HG03469 (cell line): ENCODE results near the gene BRI3BP.
"Not testable (repeated sequence)": the region's sequence is repeated elsewhere in the genome, so short reads cannot be mapped to it uniquely, and the experiment has no call there.

ENCODE experiments used
- ATAC-seq: cut with Tn5 transposase; IDR thresholded peaks from one replicate; pipeline ENCODE4 v1.9.1; 2021; ENCODE audit warnings: mild to moderate bottlenecking, moderate library complexity, moderate number of reproducible peaks; ENCODE audit not compliant: unreplicated experiment

Gene BRI3BP

GRCh38 chr12:124971603-124972002 is 21.8 kb upstream of the BRI3BP start:
- no peak for ATAC-seq

DNA sequence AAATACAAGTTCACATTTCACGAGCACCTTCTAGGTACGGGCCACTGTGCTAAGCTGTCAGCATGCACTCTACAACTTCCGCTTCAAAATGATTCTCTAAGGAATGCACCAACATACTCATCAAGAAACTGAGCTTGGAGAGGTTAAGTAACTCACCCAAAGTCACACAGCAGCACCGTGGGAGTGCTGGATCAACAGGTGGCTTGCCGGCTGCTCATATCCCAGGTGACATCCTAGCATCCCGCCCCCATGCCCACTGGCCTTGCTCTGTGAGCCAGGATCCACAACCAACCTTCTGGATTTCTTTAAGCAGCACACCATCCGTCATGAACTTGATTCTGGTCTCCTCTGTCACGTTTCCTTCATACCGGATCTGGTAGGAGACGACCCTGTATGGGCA is 21.2 kb upstream of the BRI3BP start:
- ATAC-seq = no peak

DNA sequence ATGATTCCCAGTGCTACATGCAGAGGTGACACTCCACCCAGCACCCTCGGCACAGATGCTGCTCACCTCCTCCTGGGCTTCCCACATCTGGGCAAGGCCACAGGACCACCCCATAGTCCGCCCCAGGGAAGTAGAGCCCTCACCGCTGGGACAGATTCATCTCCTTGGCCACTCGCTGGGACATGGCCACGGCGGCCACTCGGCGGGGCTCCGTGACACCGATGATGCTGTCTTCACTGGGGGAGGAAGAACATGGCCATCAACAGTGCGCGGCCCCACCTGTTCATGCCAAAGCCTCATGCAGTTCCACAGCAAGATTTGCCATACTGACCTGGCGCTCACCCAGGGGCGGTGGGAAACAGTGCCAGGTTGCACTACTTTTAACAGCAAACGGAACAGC is 18.2 kb upstream of the BRI3BP start:
- ATAC-seq = no peak

GRCh38 chr12:124976999-124977398 is 16.4 kb upstream of the BRI3BP start:
- no peak for ATAC-seq

DNA sequence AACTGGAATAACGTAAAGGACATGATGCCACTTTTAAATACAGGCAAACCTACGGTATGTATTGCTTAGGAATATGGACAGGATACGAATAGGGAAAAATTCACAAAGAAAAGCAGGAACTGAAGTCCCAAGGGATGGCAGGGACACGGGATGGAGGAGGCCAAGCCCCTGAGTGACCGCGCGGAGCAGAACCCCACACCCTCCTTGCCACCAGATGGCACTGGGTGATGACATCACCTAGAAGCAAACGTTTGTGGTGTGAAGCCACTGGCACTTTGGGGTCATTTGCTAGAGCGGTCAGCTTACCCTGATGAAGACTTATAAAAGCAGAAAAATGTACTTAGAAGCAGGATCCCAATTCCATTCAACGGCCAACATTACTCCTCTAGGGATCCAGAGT is 13.9 kb upstream of the BRI3BP start:
- ATAC-seq = no peak

- ATAC-seq = no peak
Measured at GRCh38 chr12:124980098-124980892, 13.2 kb upstream of the BRI3BP start.

GRCh38 chr12:124986876-124987275 is 6.6 kb upstream of the BRI3BP start:
- ATAC-seq = not testable (repeated sequence)

- ATAC-seq = no peak
Measured at GRCh38 chr12:124992874-124993625, 395 bp upstream of the BRI3BP start.

DNA sequence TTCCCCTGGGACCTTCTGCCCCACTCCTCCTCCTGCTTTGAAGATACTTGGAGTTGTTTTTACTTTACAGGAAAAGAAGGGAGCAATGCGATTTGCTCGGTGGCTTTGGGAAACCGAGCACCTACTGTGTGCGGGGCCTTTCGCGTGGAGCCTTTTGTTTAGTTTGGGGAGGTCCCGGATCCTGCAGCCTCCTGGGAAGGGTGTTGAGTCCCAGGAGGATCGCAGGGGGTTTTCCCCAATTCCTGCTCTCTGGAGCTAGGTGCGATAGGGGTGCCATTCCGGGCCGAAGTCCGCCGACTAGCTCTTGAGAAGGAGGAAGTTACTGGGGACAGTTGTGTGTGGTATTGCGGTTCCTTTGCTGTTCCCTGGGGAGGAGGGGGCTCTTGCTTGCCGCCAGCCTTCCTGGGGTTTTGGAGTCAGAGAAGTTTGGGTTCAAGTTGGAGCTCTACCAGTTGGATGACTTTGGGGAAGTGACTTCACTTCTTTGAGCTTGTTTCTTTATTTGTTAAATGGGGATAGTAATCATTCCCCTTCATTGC is 1.1 kb downstream of the BRI3BP start:
- ATAC-seq = no peak

- ATAC-seq = no peak
Measured at GRCh38 chr12:124995200-124995961, 1.9 kb downstream of the BRI3BP start.

DNA sequence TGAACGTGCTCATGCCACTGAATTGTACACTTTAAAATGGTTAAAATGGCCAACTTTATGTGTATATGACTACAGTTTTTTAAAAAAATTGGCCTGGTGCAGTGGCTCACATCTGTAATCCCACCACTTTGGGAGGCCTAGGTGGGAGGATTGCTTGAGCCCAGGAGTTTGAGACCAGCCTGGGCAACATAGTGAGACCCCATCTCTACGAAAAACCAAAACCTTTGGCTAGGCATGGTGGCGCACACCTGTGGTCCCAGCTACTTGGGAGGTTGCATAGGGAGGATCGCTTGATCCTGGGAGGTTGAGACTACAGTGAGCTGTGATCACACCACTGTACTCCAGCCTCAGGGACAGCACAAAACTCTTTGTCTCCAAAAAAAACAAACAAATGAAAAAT is 5.3 kb downstream of the BRI3BP start:
- no peak for ATAC-seq

- ATAC-seq = no peak
Measured at GRCh38 chr12:125001636-125002035, 8.2 kb downstream of the BRI3BP start.

- no peak for ATAC-seq
Measured at GRCh38 chr12:125003021-125003420, 9.6 kb downstream of the BRI3BP start.

DNA sequence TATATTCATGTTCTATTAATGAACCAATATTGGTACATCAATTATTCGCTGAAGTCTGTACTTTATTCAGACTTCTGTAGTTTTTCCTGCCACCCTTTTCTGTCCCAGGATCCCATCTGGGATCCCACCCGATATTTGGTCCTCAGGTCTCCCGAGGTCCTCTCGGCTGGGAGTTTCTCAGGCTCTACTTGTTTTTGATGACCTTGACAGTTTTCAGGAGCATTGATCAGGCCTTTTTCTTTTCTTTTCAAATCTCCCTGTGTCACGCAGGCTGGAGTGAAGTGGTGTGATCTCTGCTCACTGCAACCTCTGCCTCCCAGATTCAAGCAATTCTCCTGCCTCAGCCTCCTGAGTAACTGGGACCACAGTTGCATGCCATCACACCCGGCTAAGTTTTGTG is 11.2 kb downstream of the BRI3BP start:
- ATAC-seq = no peak

DNA sequence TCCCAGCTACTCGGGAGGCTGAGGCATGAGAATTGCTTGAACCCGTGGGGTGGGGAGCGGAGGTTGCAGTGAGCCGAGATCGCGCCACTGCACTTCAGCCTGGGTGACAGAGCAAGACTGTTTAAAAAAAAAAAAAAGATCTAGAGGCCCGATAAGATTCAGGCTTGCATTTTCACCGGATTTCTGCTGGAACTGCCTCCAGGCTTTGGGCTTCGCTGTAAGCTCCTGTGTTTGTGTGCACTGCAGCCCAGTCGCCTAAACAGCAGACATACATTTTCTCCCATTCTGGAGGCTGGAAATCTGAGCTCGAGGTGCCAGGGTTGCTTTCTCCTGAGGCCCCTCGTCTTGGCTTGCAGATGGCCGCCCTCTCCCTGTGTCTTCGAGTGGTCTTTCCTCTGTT is 12.2 kb downstream of the BRI3BP start:
- no peak for ATAC-seq

DNA sequence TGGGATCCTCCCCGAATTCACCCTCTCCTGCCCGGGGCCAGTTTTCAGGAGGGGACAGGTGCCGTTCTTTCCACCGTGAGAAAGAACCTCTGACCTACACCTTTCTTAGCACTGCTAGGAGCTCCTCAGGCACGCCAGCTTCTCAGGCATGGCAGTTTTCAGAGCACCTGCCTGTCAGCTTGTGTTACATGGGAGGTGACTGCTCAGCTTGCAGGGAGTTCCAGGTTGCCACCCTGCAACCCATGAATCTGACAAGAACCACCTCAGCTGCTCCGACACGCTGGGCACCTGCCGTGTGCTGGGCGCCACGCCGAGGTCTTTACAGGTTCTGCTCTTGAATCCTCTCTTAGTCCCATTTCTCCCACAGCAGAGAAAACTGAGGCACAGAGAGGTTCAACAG is 12.9 kb downstream of the BRI3BP start:
- ATAC-seq = no peak

DNA sequence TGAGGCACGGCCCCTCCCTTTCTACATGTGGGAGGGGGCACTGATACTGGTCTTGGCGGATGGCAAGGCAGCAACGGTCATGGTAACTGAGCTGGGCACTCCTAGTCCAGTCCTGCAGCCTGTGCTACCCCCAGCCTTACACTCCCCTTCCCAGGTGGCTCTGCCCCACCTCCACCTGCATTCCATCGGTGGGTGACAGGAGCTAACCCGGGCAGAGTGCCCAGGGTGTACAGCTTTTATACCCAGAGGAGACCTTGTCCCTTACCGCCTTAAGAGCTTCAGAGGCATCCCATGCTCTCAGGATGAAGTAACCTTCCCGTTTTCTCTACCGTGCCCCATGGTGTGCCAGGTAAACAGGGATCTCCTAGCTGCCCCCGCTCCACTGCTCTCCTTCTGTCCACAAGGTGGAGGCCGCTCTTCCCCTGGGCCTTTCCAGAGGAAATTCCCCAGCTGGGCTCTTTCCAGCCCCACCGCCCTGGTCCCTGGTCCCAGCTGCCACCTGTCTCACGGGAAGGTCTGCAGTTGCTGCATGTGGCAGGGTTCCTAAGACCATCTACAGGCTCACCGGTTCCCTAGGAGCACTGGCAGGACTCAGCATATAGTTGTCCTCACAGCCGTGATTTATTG is 20.5 kb downstream of the BRI3BP start:
- no peak for ATAC-seq

DNA sequence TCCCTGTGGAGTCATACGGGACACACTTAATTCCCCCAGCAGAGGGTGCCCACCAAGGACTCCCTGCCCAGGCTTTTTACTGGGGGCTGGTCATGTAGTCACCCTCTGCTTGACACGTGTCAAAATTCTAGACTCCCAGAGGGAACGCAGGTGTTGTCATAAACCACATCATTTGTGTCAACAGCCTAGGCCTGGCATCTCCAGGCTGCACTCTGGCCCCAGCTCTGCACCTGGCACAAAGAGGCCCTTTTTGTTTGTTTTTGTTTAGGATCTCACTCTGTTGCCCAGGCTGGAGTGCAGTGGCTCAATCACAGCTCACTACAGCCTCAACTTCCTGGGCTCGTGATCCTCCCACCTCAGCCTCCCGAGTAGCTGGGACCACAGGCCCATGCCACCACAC is 21.1 kb downstream of the BRI3BP start:
- ATAC-seq = no peak

GRCh38 chr12:125015680-125016310 is 22.4 kb downstream of the BRI3BP start:
- no peak for ATAC-seq

GRCh38 chr12:125017801-125018200 is 24.4 kb downstream of the BRI3BP start:
- no peak for ATAC-seq
